GM18507 (cell line): ENCODE results near the gene PRTG.

Source experiments
- DNase-seq: peaks from one replicate; pipeline ENCODE4 v3.0.0; 2011; ENCODE audit warnings: low read depth; ENCODE audit not compliant: insufficient read length; ENCODE audit errors: extremely low spot score
- FAIRE-seq: peaks from 2 replicates; lab custom pipeline; 2011; peaks lifted over from hg19 to GRCh38; lab: Jason Lieb, UNC

The PRTG gene

GRCh38 chr15:55588070-55588814 is 154.7 kb downstream of the PRTG start, which contains the start of gene PYGO1:
Gene PYGO1 (minus strand): TSS chr15:55588345. CDS start chr15:55587883, 462 bp downstream.
- FAIRE-seq (no peak), DNase-seq (no peak)

- FAIRE-seq (no peak), DNase-seq (no peak)
These were observed 155.5 kb downstream of the PRTG start for GRCh38 chr15:55587321-55588069.

DNA sequence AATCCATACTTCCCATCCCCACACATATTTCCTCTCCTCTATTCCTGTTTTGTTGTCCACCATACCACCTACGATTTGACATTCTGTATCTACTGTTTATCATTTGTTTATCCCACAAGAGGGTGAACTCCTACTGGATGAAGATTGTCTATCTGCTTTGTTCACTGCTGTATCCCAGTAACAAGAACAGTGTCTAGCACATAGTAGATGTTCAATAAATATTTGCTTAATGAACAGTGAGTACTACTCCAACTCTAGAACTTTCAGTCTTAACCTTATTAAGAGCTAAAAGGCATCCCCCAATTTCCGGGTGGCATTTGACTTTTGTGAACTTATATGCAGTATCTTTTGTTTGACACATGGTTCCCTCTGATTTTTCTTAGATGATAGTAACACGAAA is 156.1 kb downstream of the PRTG start:
- FAIRE-seq, result no peak

GRCh38 chr15:55576943-55577342 is 166.0 kb downstream of the PRTG start:
- no peak for DNase-seq
- FAIRE-seq, result no peak

More for the DNA sequence above, 156.1 kb downstream of the PRTG start:
- DNase-seq, result no peak

DNA sequence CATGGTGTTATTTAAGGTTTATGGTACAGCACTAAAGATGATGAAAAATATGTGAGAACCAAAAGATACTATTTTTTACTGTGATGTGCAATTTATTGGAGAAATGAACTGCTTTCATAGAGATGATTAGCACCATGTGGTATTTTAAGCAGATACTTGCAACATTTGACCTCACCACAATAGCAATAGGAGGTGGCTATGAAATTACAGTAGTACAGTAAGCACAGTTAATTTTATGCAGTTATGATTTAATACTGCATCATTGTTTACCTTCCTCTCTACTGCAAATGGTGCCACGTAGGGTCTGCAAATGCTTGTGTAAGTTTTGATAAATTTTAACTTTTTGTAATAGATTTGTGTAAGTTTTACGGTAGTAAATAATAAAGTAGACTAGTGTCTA is 168.9 kb downstream of the PRTG start:
- no peak for FAIRE-seq

GRCh38 chr15:55573224-55573623 is 169.7 kb downstream of the PRTG start:
- DNase-seq (no peak), FAIRE-seq (no peak)

More for the DNA sequence above, 168.9 kb downstream of the PRTG start:
- no peak for DNase-seq

- DNase-seq, result no peak
- no peak for FAIRE-seq
These were observed 178.4 kb downstream of the PRTG start for GRCh38 chr15:55564347-55565145.

DNA sequence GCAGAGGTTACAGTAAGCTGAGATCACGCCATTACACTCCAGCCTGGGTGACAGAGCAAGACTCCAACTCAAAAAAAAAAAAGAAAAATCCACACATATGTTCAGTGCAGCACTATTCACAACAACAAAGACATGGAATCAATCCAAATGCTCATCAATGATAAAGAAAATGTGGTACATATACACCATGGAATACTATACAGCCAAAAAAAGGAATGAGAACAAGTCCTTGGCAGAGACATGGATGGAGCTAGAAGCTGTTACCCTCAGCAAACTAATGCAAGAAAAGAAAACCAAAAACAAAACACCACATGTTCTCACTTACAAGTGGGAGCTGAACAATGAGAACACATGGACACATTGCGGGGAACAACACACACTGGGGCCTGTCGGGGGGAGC is 180.4 kb downstream of the PRTG start:
- FAIRE-seq (no peak), DNase-seq (no peak)
